Posterior cingulate gyrus (tissue), 11 donors: Measurements from ENCODE around the gene LRRTM1.

Source experiments
- DNase-seq, 10 donors: peaks; one replicate each; pipeline versions ENCODE4 v3.0.0 to v3.0.0-alpha.2; 2020 to 2021; ENCODE audit warnings: mixed read lengths in 3 of 10
- intact Hi-C: fragments of 100-400 bp; cut with DNase I; formaldehyde crosslinking; loops from one replicate; pipeline ENCODE4 v1.15.1; 2023

Gene LRRTM1

GRCh38 chr2:80303006-80303908 is 1.3 kb downstream of the LRRTM1 start:
- peak in 8 of 10 donors; percentile 21 to 90 (median 48) for DNase-seq
- intact Hi-C loops, result no loop called here

GRCh38 chr2:80302314-80303005 is 2.1 kb downstream of the LRRTM1 start:
- peak in 7 of 10 donors; percentile 13 to 80 (median 28) for DNase-seq
- intact Hi-C loops, result no loop called here

- DNase-seq, result peak in 2 of 10 donors; percentile 56 to 66
- intact Hi-C loops, result no loop called here
These were observed 2.6 kb downstream of the LRRTM1 start for GRCh38 chr2:80302001-80302313.

GRCh38 chr2:80300954-80301353 is 3.6 kb downstream of the LRRTM1 start:
- DNase-seq, result no peak
- intact Hi-C loops, result no loop called here

- no peak for DNase-seq
- intact Hi-C loops, result no loop called here
These were observed 4.2 kb downstream of the LRRTM1 start for GRCh38 chr2:80300346-80300745.

GRCh38 chr2:80299661-80300060 is 4.9 kb downstream of the LRRTM1 start:
- peak in 5 of 10 donors; percentile 28 to 87 (median 32) for DNase-seq
- intact Hi-C loops, result no loop called here

- intact Hi-C loops, result no loop called here
These were observed 5.6 kb downstream of the LRRTM1 start for GRCh38 chr2:80298954-80299353.

GRCh38 chr2:80293039-80293438 is 11.5 kb downstream of the LRRTM1 start:
- DNase-seq, result peak in 1 of 10 donors; percentile 25
- intact Hi-C loops, result no loop called here

More at GRCh38 chr2:80298954-80299353, 5.6 kb downstream of the LRRTM1 start:
- no peak for DNase-seq

- DNase-seq, result no peak
- intact Hi-C loops, result no loop called here
These were observed 12.1 kb downstream of the LRRTM1 start for GRCh38 chr2:80292474-80292873.

GRCh38 chr2:80291656-80292055 is 12.9 kb downstream of the LRRTM1 start:
- intact Hi-C loops, result no loop called here
- DNase-seq, result no peak

GRCh38 chr2:80288576-80288975 is 16.0 kb downstream of the LRRTM1 start:
- intact Hi-C loops, result loop anchor here (5.0 kb wide), 1 partner anchor 216 kb away; no protein-coding TSS in a partner anchor
- DNase-seq, result peak; percentile 58 to 94 (median 73)

- intact Hi-C loops, result no loop called here
- DNase-seq, result no peak
These were observed 23.5 kb downstream of the LRRTM1 start for GRCh38 chr2:80281049-80281448.

GRCh38 chr2:80280598-80280997 is 24.0 kb downstream of the LRRTM1 start:
- no peak for DNase-seq
- intact Hi-C loops, result no loop called here

- no peak for DNase-seq
- intact Hi-C loops, result no loop called here
These were observed 34.7 kb downstream of the LRRTM1 start for GRCh38 chr2:80269806-80270205.

- intact Hi-C loops, result no loop called here
- DNase-seq, result peak in 8 of 10 donors; percentile 19 to 90 (median 44)
These were observed 38.3 kb downstream of the LRRTM1 start for GRCh38 chr2:80266231-80266630.

GRCh38 chr2:80259292-80259691 is 45.3 kb downstream of the LRRTM1 start:
- no peak for DNase-seq
- intact Hi-C loops, result no loop called here

GRCh38 chr2:80258793-80259192 is 45.8 kb downstream of the LRRTM1 start:
- intact Hi-C loops, result no loop called here
- no peak for DNase-seq

GRCh38 chr2:80258341-80258740 is 46.2 kb downstream of the LRRTM1 start:
- no peak for DNase-seq
- intact Hi-C loops, result no loop called here

GRCh38 chr2:80257450-80257849 is 47.1 kb downstream of the LRRTM1 start:
- intact Hi-C loops, result no loop called here
- no peak for DNase-seq

GRCh38 chr2:80256782-80257167 is 47.8 kb downstream of the LRRTM1 start:
- DNase-seq, result no peak
- intact Hi-C loops, result no loop called here

- intact Hi-C loops, result no loop called here
- DNase-seq, result no peak
These were observed 48.4 kb downstream of the LRRTM1 start for GRCh38 chr2:80255918-80256781.
